ENCODE measurements around the gene PEAK3. TPM values are rescaled to one million over a fixed set of nuclear protein-coding genes. Genes with fewer than 3 reads are reported as not detected.
A peak's percentile ranks its signal among the peaks of the same experiment; 100 is the strongest.

Gene PEAK3
- total RNA-seq, 1 experiment from 2014 or later, result not detected

DNA sequence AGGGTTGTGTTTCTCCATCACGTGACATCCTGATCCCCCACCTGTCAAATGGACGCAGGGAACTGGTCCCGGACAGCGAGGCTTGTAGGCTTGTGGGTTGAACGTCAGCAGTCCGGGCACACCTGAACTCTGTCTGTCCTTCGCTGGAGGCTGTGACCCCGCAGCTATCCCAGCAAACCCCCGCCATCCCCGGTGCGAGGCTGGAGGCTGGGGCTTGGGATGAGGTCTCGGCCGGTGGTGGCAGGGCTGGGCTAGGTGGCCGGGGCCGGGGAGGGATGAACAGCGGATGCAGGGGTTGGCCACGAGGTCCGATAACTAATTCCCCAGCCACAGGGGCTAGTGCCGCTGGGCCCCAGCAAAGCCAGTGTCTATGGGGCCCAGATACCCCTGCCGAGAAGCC is 37.6 kb upstream of the PEAK3 start:
- Histone ChIP-seq H3K9me3 (no peaks in the 10 kb centered on the region), H3K27me3 (no peaks in the 10 kb centered on the region), H3K36me3 (peaks cover under 1% of the 10 kb centered on the region; the same call in 1 of the 2 replicates), H3K4me3 (no peak overlapping the region)
- no peak for DNase-seq

DNA sequence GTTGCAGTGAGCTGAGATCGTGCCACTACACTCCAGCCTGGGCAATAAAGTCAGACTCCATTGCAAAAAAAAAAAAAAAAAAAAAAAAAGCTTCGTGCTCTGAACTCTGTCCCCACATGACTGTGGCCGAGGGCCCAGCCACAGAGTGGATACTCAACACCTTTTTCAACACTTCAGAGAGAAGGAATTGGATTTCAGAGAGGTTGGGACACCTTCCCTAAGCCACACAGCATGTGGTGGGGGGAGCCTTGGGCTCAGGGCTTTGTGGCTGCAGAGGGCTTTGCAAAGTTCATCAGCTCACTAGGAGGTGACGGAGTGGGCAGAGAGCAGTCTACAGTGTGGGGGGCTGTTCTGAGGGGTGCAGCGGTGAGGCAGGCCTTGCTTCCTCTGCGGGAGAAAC is 36.9 kb upstream of the PEAK3 start:
- Histone ChIP-seq H3K4me3 (no peak overlapping the region), H3K9me3 (no peaks in the 10 kb centered on the region), H3K27me3 (no peaks in the 10 kb centered on the region), H3K36me3 (no peaks in the 10 kb centered on the region)
- no peak for DNase-seq

DNA sequence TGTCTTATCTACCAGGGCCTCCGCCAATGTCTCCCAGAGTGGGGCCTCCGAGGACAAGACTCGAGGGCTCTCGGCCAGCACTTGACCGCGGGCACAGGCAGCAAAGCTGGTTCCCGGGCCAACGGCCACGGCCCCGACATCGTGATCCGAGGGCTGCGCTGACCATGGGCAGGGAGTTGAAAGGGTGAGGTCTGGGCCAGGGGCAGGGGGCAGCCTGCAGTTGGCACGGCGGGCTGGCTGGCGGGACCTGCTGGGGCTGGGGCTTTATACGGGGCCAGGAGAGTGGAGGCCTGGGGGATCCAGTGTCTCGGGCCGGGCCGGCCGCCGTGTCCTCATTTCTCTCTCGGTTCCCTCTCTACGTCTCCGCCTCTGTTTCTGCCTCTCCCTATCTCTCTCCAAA is 35.8 kb upstream of the PEAK3 start:
- H3K36me3 ChIP-seq, result no peaks in the 10 kb centered on the region
- no peak overlapping the region for H3K4me3 ChIP-seq
- no peak for DNase-seq
- H3K27me3 ChIP-seq, result no peaks in the 10 kb centered on the region
- no peaks in the 10 kb centered on the region for H3K9me3 ChIP-seq

DNA sequence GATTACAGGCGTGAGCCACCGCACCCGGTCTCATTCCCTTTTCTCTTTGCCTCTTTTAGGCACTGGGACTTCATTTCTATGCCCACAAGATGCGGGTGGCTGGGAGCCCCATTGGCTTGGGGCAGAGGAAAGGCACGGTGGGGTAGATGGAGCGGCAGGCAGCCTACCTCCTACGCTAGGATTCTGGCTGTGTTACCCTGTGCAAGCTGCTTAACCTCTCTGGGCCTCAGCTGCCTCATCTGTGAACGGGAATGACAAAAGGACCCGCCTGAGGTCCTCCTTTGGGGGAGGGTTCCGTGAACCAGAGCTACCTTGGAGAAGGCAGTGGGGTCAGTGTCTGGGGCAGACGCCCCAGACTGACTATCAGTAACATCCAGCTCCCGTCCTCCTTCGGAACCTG is 35.3 kb upstream of the PEAK3 start:
- no peak overlapping the region for H3K4me3 ChIP-seq
- no peaks in the 10 kb centered on the region for H3K9me3 ChIP-seq
- H3K27me3 ChIP-seq, result no peaks in the 10 kb centered on the region
- DNase-seq, result no peak
- H3K36me3 ChIP-seq, result no peaks in the 10 kb centered on the region

DNA sequence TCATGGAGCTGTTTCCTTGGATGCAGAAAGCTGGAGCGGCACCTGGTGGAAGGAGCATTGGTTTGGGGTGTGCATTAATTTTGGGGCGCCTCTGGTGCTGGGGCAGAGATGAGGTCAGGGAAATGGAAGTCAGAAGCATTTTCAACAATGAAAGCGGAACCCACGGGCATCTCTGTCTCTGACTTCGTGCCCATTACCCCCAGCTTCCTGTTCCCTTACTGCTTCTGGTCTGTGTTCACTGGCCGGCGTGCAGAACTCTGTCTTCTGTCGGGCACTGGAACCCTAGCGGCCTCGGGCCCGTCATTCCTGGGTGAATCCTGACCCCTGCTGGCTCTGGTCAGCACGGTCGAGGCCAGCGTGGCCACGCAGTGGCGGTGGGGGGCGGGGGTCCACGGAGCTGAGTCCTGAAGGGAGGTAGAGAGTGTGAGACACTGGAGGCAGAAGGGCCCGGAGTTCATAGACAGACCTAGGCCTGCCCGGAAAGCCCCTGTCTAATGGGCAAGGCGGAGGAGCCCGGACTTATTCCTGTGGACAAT is 33.9 kb upstream of the PEAK3 start:
- Histone ChIP-seq H3K4me3 (no peak overlapping the region), H3K36me3 (no peaks in the 10 kb centered on the region), H3K27me3 (no peaks in the 10 kb centered on the region; the same call in 1 of the 2 replicates), H3K9me3 (no peaks in the 10 kb centered on the region)
- no peak for DNase-seq

DNA sequence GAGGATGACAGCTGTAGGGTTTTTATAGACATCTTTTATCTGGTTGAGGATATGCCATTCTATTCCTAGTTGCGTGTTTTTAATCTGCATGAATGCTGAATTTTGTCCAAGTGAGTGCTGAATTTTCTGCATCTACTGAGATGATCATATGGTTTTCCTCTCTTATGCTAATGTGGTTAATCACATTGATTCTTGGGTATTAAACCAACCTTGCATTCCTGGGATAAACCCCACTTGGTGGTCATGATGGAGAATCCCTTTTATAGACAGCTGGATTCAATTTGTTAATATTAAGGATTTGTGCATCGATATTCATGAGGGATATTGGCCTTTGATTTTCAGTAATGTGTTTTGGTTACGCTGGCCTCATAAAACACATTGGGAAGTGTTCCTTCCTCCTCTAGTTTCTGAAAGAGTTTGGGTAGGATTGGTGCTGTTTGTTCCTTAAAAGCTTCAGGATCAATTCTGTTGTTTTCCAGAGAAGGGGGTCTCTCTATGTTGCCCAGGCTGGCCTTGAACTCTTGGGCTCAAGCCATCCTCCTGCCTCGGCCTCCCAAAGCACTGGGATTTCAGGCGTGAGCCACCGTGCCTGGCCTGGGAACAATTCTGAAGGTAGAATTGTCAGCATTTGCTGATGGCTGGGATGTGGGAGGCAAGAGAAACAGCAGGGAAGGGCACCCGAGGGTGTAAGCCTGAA is 33.3 kb upstream of the PEAK3 start:
- Histone ChIP-seq H3K4me3 (no peak overlapping the region), H3K9me3 (no peaks in the 10 kb centered on the region), H3K36me3 (no peaks in the 10 kb centered on the region), H3K27me3 (no peaks in the 10 kb centered on the region; the same call in 1 of the 2 replicates)
- DNase-seq, result no peak

DNA sequence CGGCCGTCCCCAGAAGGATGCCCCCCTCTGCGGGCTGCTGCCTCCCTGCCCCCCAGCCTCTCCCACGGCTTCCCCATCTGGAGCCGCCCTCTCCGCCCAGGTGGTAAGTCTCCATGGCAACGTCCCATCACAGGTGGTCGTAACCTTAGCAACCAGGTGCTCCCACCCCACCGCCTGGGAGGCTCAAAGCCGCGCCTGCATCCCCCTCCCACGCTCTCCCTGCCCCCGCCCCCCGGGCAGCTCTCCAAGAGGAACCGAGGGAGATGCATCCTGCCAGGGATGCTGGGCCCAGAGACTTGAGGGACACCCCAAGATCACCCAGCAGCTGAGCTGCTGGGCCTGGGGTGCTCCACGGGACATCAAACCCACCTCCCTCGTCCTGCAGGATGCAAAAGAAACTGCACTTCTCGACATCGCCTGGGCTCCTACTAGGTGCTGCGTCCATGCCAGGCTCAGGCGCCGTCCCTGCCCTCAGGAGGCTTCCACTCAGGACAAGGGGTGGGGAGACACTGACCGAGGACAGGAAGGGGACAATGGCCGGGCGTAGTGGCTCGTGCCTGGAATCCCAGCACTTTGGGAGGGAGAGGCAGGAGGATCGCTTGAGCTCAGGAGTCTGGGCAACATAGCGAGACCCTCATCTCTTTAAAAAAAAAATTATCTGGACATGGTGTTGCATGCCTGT is 31.0 kb upstream of the PEAK3 start:
- Histone ChIP-seq H3K4me3 (no peak overlapping the region), H3K36me3 (no peaks in the 10 kb centered on the region), H3K27me3 (no peaks in the 10 kb centered on the region; the same call in 1 of the 2 replicates), H3K9me3 (no peaks in the 10 kb centered on the region)
- DNase-seq, result no peak

DNA sequence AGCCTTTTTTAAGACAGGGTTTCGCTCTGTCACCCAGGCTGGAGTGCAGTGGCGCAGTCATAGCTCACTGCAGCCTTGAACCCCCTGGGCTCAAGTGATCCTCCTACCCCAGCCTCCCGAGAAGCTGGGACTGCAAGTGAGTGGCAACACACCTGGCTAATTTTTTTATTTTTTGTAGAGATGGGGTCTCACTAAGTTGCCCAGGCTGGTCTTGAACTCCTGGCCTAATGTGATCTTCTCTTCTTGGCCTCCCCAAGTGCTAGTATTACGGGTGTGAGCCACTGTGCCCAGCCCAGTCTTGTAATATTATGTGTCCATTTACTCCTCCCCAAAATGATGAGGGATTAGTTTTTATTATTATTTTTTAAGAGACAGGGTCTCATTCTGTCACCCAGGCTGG is 29.1 kb upstream of the PEAK3 start:
- no peaks in the 10 kb centered on the region for H3K36me3 ChIP-seq

DNA sequence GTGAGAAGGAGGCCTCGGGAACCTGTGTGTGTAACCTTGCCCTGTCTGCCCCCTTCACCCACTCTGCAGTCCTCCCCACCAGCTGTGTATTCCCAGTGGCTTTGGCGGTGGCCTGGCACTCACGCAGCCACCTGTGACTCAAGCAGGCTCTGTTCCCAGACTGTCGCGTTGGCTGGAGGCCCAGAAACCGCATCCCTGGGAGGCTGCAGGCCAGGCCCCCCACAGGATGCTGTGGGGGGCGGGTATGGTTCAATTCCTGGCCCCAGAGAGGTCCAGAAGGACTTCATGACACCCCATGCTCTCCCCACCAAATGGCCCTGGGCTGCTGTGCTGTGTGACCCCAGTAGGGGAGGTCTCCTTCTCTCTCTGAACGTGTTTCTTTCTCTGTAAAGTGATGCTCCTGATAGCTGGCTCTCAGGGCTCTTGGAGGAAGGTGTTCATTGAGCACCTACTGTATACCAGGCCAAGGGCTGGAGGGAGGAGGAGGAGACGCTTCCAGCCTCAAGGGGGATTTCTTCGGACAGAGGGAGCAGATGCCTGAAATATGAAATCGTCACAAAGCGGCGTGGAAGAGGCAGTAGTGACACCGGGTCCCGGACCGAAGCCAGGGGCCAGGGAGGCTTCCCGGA is 27.9 kb upstream of the PEAK3 start:
- Histone ChIP-seq H3K27me3 (no peaks in the 10 kb centered on the region; the same call in 1 of the 2 replicates), H3K36me3 (no peaks in the 10 kb centered on the region), H3K4me3 (no peak overlapping the region), H3K9me3 (no peaks in the 10 kb centered on the region)
- peak; percentile 41 for DNase-seq

More for the DNA sequence above, 29.1 kb upstream of the PEAK3 start:
- no peak for DNase-seq
- no peaks in the 10 kb centered on the region for H3K9me3 ChIP-seq
- no peak overlapping the region for H3K4me3 ChIP-seq
- H3K27me3 ChIP-seq, result no peaks in the 10 kb centered on the region; the same call in 1 of the 2 replicates

DNA sequence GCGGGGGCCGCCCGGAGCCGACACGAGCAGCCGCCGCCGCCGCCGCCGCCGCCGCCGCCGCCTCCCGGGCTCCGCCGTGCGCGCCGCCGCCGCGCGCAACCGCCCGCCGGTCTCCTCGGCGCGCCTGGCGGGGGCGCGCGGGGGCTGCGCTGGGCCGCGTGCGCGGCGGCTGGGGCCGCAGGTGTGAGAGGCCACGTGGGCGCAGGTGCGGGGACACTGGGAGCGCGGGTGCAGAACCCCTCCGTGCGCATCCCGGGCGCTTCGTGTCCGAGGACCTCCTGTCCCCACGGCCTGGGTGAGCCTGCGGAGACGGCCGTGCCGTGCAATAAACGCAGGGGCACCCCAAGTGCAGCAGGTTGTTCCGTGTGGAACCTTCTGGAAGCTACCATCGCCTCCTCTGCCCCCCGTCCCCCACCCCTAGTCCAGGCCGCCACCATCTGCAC is 26.2 kb upstream of the PEAK3 start, which contains the start of gene LINGO3:
Gene LINGO3 (minus strand): TSS at position 41 of the 443 bp plus-strand sequence. CDS start 16,378 bp downstream, outside the sequence.
- no peaks in the 10 kb centered on the region for H3K36me3 ChIP-seq
- H3K9me3 ChIP-seq, result no peaks in the 10 kb centered on the region
- H3K27me3 ChIP-seq, result no peaks in the 10 kb centered on the region; the same call in 1 of the 2 replicates
- no peak within 1 kb of the TSS for H3K4me3 ChIP-seq
- DNase-seq, result no peak

DNA sequence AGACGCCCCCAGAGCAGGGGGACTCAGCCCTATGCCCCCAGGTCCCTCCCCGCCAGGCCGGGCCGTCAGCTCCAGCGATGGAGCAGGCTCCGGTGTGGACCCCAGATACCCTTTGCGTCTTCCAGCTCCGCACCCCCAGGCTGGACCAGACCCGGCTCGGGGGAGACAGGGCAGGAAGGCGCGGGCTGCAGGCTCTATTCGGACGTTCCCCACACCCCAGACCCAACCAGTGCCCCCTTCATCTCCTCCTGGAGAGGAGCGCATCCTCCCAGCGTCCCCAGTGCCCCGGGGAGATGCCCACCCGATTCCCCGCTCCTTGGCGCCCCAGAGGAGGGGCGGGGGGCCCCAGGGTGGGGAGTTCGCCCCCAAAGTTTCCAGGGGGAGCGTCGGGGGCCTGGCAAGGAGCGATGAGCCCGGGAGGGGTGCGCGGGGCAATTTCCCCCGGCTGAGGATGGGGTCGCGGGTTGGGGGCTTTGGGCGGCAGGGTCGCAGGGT is 25.6 kb upstream of the PEAK3 start:
- no peaks in the 10 kb centered on the region for H3K9me3 ChIP-seq
- no peak for DNase-seq
- no peak overlapping the region for H3K4me3 ChIP-seq
- no peaks in the 10 kb centered on the region; the same call in 1 of the 2 replicates for H3K27me3 ChIP-seq
- H3K36me3 ChIP-seq, result no peaks in the 10 kb centered on the region

DNA sequence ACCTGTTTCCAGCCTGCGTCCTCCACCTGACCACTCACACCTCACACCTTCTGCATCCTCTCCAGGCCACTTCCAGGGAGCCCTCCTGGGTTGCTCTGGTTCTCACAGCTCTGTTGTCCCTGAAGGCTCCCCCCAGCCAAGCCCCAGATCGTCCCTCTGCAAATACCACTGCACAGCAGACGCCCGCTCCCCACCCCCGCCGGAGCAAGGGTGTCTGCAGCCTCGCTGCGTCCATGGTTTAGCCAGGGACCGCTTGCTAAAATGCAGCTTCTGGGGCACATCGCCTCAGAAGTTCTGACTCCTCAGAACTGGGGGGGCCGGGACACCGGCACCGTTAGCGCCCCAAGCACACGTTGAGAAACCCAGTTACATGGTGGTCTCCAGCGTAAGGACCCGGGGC is 25.0 kb upstream of the PEAK3 start:
- Histone ChIP-seq H3K36me3 (no peaks in the 10 kb centered on the region), H3K27me3 (no peaks in the 10 kb centered on the region; the same call in 1 of the 2 replicates), H3K9me3 (no peaks in the 10 kb centered on the region), H3K4me3 (no peak overlapping the region)
- DNase-seq, result no peak

DNA sequence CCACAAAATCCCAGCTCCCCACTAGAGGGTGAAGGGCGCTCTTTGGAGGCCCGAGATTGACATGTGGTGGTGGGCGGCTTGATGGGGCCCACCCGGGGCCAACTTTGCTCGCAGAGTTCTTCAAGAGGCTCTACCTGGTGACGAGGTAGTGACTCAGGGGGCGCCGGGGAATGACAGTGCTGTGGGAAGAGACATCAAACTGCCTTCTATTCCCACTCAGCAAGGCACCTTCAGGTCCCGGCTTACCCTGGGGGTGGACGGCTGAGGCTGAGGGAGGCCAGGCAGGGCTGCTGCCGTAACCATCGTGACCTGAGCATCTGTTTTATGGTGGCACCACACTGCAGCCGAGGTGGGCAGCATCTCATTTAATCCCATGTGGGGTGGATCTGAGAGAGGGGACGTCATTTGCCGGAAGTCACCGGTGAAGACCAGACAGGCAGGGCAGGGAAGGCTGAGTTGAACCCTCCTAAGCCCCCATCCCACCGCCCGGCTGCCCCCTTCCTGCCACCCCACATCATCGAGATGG is 24.4 kb upstream of the PEAK3 start:
- Histone ChIP-seq H3K27me3 (no peaks in the 10 kb centered on the region), H3K36me3 (no peaks in the 10 kb centered on the region), H3K9me3 (no peaks in the 10 kb centered on the region), H3K4me3 (no peak overlapping the region)
- DNase-seq, result no peak

DNA sequence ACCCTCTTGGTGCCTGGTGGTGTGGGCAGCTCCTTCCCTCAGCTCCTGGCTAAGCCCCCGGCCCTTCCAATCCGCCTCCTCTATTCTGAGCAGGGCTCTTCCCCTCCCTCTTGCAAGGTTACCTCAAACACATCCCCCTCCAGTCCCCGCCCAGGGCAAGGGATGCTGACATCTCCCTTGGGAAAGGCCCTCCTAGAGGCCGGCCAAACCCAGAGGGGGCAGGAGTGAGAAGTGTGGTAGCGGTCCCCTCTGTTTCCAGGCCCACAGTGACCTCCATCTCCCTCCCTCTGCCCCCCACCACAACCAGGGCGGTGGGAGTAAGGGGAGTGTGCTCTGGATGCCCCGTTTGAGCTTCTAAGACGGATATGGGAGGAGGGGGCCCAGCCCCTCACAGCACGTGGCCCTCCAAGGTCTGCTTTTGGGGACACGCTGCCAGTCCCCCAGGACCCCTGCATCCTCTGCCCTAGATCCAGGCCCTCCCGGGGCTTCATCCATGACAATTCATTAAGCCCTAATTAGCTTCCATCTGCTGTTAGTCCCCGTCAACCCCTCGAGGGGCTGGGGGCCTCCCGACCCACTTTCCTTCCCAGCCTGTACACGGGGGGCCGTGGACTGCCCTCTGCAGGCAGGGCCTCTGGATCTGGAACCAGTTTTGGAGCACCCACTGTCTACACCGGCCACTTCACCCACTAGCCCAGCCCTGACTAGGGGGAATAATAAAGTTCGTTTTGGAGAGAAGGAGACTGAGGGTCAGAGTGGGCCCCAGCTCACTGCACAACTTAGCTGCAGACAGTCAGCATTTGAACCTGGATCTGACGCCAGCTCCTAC is 23.7 kb upstream of the PEAK3 start:
- H3K36me3 ChIP-seq, result no peaks in the 10 kb centered on the region
- no peak overlapping the region for H3K4me3 ChIP-seq
- no peaks in the 10 kb centered on the region for H3K9me3 ChIP-seq
- no peak for DNase-seq
- no peaks in the 10 kb centered on the region for H3K27me3 ChIP-seq

DNA sequence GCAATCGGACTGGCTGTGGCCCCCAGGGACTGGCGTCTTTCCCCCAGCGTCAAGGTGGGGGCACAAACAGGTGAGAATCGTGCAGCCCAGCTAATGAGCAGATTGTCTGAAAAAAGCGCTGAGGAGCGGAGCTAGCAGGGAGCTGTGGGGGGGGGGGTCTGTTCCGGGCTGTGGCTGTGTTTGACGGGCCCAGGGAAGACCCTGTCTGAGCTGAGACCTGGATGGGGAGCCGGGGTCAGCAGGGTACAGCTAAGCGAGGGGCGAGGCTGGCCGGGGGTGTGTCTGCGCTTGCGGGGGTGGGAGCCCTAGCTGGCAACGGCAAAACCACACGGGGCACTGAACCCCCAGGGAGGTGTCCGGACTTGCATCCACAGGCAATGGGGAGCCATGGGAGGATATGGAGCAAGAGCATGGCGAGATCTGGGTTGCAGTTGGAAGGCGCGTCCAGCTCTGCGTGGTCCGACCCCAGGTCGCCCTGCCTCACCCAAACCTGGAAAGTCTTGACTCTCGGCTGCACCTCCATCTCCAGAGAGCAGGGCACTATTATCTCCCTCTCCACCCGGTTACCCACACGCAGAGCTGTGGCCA is 21.3 kb upstream of the PEAK3 start:
- DNase-seq, result no peak
- Histone ChIP-seq H3K4me3 (no peak overlapping the region), H3K27me3 (no peaks in the 10 kb centered on the region), H3K9me3 (no peaks in the 10 kb centered on the region), H3K36me3 (no peaks in the 10 kb centered on the region)

Measured in MG63 (cell line).